Measurements from ENCODE around the gene TINAG.

- TF ChIP-seq EZH2 (IDR thresholded peaks at IDR 0.05) (no peak), CTCF (IDR thresholded peaks at IDR 0.05) (no peak)
Measured at GRCh38 chr6:54282186-54282585, 26.1 kb upstream of the TINAG start.
